Measurements from ENCODE around the gene TAT. TPM values are rescaled to one million over a fixed set of nuclear protein-coding genes. Genes with fewer than 3 reads are reported as not detected.

Gene TAT
- total RNA-seq, 1 donor from 2014 or later = 0.13 TPM

GRCh38 chr16:71557299-71557698 is 19.6 kb downstream of the TAT start:
- ATAC-seq (ENCODE audit: poor library complexity) (no peak), DNase-seq (no peak)
- intact Hi-C loops (cut with DNase I) = no loop called here

DNA sequence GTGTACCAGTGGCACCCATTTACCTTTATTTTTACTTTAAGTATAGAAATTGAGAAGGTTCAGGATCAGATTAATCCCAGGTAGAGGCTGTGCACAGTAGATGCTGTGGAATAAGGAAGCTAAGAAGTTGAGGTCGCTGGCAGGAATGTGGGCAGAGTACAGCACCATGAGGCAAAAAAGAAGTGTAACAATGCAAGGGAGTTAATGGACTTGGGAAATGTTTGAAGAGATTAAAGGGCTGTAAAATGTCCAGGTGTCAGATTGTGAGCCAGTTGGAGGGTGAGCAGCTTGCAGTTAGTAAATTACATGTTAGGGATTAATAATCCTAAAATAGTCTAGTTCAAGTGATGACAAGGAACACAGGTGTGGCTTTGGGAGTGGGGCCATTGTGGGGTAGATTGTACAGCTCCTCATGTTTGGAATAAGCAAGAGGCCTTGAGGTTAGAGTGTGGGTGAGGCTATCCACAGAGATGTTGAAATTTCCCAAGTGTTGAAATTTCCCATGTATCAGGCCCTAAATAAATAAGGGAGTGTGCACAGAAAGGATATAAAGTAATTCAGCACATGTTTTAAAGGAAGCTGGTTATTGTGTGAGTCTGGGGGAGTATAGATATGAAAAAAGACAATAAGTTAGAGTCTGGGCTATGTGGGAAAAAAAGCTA is 21.5 kb downstream of the TAT start:
- DNase-seq = no peak
- intact Hi-C loops (cut with DNase I) = no loop called here
- no peak for ATAC-seq (ENCODE audit: poor library complexity)

DNA sequence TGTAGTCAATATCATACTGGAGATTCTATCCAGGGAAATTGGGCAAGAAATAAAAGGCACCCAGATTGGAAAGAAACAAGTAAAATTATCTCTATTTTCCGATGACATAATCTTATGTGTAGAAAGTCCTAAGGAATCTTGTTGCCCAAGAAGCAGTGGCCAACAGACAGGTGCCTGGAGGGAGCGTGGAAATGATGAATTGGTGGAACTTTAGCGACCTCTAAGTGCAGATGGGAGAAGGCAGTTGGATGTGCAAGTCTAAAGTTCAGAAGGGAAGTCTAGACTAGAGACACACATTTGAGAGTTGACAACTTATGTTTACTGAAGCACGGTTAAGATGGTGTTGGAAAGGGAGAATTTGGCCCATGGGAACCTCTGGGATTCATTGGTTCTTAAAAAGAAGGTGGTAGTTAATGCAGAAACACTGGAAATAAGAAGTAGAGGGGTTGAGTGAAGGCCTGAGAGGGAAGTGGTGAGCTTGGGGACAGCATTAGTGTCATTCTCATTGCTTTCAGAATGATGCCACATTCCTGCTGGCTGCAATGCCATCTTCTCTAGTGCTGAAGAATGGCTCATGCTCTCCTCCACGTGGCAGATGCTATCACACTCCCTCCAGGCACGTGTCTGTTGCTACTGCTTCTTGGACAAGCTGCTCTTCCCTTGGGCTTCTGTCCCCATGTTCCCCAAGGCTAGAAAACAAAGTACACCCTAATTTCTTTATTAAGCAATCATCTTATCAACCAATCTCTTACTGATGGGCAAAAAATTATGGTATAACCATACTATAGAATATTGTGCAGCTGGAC is 24.0 kb downstream of the TAT start:
- ATAC-seq (ENCODE audit: poor library complexity) = no peak
- DNase-seq = no peak
- intact Hi-C loops (cut with DNase I) = no loop called here

GRCh38 chr16:71547168-71547567 is 29.7 kb downstream of the TAT start:
- DNase-seq = no peak
- intact Hi-C loops (cut with DNase I) = no loop called here
- no peak for ATAC-seq (ENCODE audit: poor library complexity)

GRCh38 chr16:71542377-71542776 is 34.5 kb downstream of the TAT start:
- no peak for ATAC-seq (ENCODE audit: poor library complexity)
- intact Hi-C loops (cut with DNase I) = no loop called here
- DNase-seq = no peak

- no peak for DNase-seq
These were observed 39.2 kb downstream of the TAT start for GRCh38 chr16:71537643-71538042.

GRCh38 chr16:71536752-71537499 is 40.0 kb downstream of the TAT start:
- no peak for ATAC-seq (ENCODE audit: poor library complexity)
- intact Hi-C loops (cut with DNase I) = no loop called here
- no peak for DNase-seq

More at GRCh38 chr16:71537643-71538042, 39.2 kb downstream of the TAT start:
- intact Hi-C loops (cut with DNase I) = no loop called here
- ATAC-seq (ENCODE audit: poor library complexity) = no peak

DNA sequence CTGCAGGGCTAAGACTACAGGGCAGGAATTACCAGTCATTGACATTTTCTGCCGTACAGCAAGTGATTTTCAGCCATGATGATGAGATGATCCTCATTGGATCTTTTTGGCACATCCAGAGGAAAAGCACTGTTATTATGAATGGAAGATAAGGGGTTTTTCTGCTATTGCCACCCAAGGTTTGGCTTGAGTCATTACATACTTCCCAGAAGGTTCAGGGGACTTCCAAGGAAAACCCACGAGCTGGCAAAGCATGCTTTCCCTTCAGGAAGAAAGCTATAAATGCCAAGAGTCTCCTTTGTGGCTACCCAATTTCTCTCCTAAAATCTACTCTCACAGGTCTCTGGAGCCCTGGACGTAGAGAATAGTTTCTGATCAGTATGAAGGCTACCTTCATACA is 44.5 kb downstream of the TAT start:
- no peak for DNase-seq
- no peak for ATAC-seq (ENCODE audit: poor library complexity)
- intact Hi-C loops (cut with DNase I) = no loop called here

- DNase-seq (no peak), ATAC-seq (ENCODE audit: poor library complexity) (no peak)
- intact Hi-C loops (cut with DNase I) = no loop called here
These were observed 48.0 kb downstream of the TAT start for GRCh38 chr16:71528863-71529262.

DNA sequence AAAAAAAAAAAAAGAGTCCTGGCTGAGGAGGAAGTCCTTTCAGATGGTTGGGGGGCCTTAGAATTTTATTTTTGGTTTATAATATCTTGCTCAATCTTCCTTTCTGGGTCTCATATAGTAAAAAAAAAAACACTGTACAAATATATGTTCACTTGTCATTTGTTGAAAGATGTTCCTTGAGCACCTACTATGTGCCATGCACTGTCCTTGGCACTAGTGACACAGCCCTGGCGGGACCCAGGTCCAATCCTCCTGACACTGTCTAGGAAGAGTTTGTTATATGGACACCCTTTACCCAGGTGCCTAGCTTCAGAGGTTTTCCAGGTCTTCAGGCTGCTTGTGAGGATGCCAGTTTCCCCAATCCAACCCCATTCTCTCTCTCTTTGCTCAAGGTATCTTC is 48.6 kb downstream of the TAT start:
- intact Hi-C loops (cut with DNase I) = no loop called here
- ATAC-seq (ENCODE audit: poor library complexity) (no peak), DNase-seq (no peak)

DNA sequence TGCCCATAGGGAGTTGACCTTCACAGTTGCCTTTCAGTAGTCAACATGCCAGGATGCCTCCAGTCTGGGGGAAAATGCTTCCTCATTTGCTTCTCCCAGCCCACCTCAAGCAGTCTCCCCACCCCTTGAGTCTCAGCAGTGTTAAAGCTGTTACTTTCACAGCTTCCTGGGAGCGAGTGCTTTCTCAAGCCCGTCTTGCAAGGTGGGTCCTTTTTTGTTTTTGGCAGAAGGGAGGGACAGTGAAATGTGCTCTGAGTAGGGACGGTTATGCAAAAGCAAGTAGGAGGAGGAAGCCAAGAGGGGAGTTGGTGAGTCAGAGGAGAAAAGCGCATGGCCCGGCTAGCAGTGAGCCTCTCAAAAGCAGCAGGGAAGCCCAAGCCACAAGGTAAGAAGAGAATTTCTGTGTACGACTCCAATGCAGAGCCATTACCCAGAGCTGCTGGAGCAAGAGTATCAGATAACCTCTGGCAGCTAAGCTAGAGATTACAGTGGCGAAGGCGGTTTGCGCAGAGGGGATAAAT is 50.7 kb downstream of the TAT start, which contains the start of gene CHST4:
Gene CHST4, plus strand, starts transcription at position 316 of the 521 bp plus-strand sequence. CDS start 10,252 bp downstream, outside the sequence.
- intact Hi-C loops (cut with DNase I) = no loop called here
- ATAC-seq (ENCODE audit: poor library complexity) (no peak), DNase-seq (no peak)

DNA sequence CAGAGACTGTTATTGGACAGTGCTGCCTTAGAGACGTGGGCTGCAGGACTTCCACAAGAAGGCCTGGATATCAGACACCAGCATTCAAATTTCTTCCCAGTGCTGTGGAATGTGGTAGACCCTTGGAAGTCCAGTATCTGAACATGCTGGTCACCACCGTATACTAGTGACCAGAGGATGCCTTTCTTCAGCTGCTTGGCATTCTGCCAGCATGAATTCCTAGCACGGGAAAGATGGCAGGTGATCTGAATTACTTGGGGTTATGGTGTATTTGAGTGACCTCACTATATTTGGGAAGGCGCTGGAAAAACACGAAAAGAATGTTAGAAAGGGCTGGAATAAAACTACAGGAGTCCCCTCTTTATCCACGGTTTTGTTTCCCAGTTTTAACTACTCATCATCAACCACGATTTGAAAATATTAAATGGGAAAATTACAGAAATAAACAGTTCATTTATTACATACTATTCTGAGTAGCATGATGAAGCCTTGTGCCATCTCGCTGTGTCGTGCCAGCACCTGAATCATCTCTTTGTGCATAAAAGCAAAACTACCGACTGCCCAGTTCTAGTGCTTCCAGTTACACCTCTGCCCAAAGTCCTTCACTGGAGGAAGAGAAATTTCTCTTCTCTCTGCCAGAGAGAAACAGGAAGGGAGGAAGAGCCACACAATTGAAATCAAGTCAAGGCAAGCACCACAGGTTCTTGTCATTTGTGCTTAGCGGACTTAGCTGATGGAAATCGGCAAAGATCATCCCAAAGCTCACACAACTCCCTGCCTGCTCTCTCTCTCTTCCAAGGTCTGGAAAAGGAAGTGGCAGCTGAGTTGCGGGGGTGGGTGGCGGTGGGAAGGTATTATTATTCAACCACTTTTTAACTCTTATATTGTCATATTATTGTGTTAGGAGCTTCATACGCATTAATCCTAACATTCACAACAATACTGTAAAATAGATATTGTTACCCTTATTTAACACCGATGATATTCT is 52.0 kb downstream of the TAT start:
- ATAC-seq (ENCODE audit: poor library complexity) = no peak

GRCh38 chr16:71520550-71520949 is 56.3 kb downstream of the TAT start:
- no peak for DNase-seq
- intact Hi-C loops (cut with DNase I) = no loop called here
- no peak for ATAC-seq (ENCODE audit: poor library complexity)

More for the DNA sequence above, 52.0 kb downstream of the TAT start:
- intact Hi-C loops (cut with DNase I) = no loop called here
- DNase-seq = no peak

Other genes with a start within 250 kb of the TAT start
- 0.30 TPM for gene CALB2, start 218.4 kb downstream of the TAT start, total RNA-seq
- gene TLE7, start 135.0 kb downstream of the TAT start, total RNA-seq = not detected
- gene ZNF23, start 114.8 kb downstream of the TAT start, total RNA-seq = 5.1 TPM
- 2.0 TPM for gene ZNF19, start 87.8 kb downstream of the TAT start, total RNA-seq
- not detected for gene CHST4, start 50.7 kb downstream of the TAT start, total RNA-seq
- not detected for gene MARVELD3, start 49.1 kb upstream of the TAT start, total RNA-seq
- 1.5 TPM for gene PHLPP2, start 147.6 kb upstream of the TAT start, total RNA-seq
- 27.2 TPM for gene AP1G1, start 231.7 kb upstream of the TAT start, total RNA-seq